Measurements from ENCODE around the gene SORBS2.

SORBS2 gene

GRCh38 chr4:185836241-185837084 is 24.5 kb upstream of the SORBS2 start:
- DNase-seq (ENCODE audit: low spot score) = no peak

GRCh38 chr4:185835814-185836213 is 23.8 kb upstream of the SORBS2 start:
- DNase-seq (ENCODE audit: low spot score) = no peak

GRCh38 chr4:185835336-185835735 is 23.3 kb upstream of the SORBS2 start:
- no peak for DNase-seq (ENCODE audit: low spot score)

GRCh38 chr4:185834778-185835177 is 22.8 kb upstream of the SORBS2 start:
- DNase-seq (ENCODE audit: low spot score) = no peak

- DNase-seq (ENCODE audit: low spot score) = no peak
Measured at GRCh38 chr4:185834088-185834487, 22.1 kb upstream of the SORBS2 start.

- DNase-seq (ENCODE audit: low spot score) = no peak
Measured at GRCh38 chr4:185833055-185833598, 21.1 kb upstream of the SORBS2 start.

GRCh38 chr4:185831125-185831815 is 19.3 kb upstream of the SORBS2 start:
- no peak for DNase-seq (ENCODE audit: low spot score)

GRCh38 chr4:185830263-185830994 is 18.4 kb upstream of the SORBS2 start:
- no peak for DNase-seq (ENCODE audit: low spot score)

GRCh38 chr4:185826381-185826780 is 14.4 kb upstream of the SORBS2 start:
- DNase-seq (ENCODE audit: low spot score) = no peak

GRCh38 chr4:185825737-185826136 is 13.7 kb upstream of the SORBS2 start:
- DNase-seq (ENCODE audit: low spot score) = no peak

- no peak for DNase-seq (ENCODE audit: low spot score)
Measured at GRCh38 chr4:185822791-185823190, 10.8 kb upstream of the SORBS2 start.

- no peak for DNase-seq (ENCODE audit: low spot score)
Measured at GRCh38 chr4:185821029-185821419, 9.0 kb upstream of the SORBS2 start.

- no peak for DNase-seq (ENCODE audit: low spot score)
Measured at GRCh38 chr4:185820146-185821028, 8.4 kb upstream of the SORBS2 start.

GRCh38 chr4:185819144-185819543 is 7.2 kb upstream of the SORBS2 start:
- no peak for DNase-seq (ENCODE audit: low spot score)

GRCh38 chr4:185817403-185817818 is 5.4 kb upstream of the SORBS2 start:
- DNase-seq (ENCODE audit: low spot score) = no peak

GRCh38 chr4:185813133-185813532 is 1.1 kb upstream of the SORBS2 start:
- DNase-seq (ENCODE audit: low spot score) = no peak

GRCh38 chr4:185810746-185811508 is 1.1 kb downstream of the SORBS2 start:
- DNase-seq (ENCODE audit: low spot score) = no peak

- DNase-seq (ENCODE audit: low spot score) = no peak
Measured at GRCh38 chr4:185809533-185810071, 2.4 kb downstream of the SORBS2 start.

- DNase-seq (ENCODE audit: low spot score) = no peak
Measured at GRCh38 chr4:185809121-185809520, 2.9 kb downstream of the SORBS2 start.

GRCh38 chr4:185805979-185806378 is 6.0 kb downstream of the SORBS2 start:
- DNase-seq (ENCODE audit: low spot score) = no peak
